GM19468 (cell line): ENCODE data around the gene GABARAPL2.
"Not testable (repeated sequence)": the region's sequence is repeated elsewhere in the genome, so short reads cannot be mapped to it uniquely, and the experiment has no call there.

Experiments used
- ATAC-seq: cut with Tn5 transposase; IDR thresholded peaks from one replicate; pipeline ENCODE4 v1.9.1; 2021; ENCODE audit warnings: mild to moderate bottlenecking, moderate library complexity, moderate number of reproducible peaks; ENCODE audit not compliant: unreplicated experiment; ENCODE audit errors: extremely low read depth

GABARAPL2 gene

DNA sequence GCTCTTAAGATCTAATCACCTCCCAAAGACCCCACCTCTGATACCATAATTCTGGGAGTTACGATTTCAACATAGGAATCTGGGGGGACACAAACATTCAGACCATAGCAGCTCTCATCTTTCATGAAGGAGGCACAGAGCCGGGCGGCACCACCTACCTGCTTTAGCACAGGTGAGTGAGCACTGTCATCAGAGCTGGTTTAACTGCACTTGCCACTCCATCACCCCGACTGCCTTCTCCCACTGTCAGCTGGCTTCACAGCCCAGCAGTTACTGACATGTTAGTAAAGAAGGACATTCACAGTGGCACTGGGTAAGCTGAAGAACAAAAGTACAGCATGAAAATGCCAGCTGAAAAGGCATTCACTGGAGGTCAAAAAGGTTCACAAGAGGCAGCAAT, 22.5 kb downstream of the GABARAPL2 start:
- no peak for ATAC-seq

DNA sequence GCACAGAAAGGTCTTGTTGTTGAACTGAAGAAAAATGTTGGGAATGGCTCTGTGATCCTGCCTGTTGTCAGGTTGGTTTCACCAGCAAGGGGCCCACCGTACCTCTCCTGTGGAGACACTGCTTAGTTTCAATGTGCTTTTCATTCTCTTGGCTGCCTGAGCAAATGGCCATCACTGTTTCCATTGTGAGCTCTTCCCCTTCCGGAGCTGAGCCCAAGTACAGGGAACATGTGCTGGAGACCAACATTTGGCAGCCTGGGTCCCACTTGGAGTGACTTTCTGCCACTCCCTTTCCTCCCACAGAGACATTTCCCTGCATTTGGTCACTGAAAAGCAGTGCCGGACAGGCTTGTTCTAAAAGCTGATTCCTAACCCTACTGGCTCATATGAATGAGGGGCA, 23.1 kb downstream of the GABARAPL2 start:
- no peak for ATAC-seq

DNA sequence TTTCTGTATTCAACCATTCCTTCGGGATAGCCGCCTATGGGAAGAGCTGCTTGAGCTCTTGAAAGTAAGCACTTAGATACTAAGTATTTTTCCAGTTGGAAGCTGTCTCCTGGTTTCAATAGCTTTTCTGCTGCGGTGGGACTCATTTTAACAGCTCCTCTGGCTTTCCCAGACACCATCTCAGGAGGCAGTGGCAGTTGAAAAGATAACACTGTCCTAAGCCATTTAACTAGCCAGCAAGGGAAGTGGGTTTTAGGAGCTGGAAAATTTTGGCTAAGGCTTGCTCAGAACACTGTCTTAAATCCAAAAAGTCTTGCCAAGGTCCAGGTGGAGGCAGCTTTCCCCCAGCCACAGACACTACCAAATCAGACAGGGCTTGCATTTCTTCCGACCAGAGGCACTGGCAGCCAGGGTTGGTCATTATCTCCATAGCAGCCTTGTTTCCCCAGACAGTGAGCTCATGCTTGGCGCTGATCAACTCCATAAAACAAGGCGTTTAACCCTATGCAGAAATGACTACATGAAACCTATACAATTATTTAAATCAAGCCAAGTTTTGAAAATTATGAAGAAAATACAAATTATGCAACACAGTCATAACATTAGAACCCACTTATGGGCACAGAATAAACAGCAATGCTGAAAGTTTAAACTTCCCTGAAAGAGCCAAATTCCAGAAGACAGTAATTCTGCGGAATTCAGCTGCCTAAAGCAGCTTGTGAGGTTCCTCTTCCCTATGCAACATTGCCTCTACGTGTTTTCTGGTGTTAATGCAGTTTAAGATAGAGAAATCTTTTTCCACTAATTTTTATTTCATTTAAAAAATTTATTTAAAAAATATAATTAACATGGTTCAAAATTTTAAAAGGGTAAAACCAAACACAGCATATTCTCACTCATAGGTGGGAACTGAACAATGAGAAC, 25.0 kb downstream of the GABARAPL2 start:
- ATAC-seq = no peak

DNA sequence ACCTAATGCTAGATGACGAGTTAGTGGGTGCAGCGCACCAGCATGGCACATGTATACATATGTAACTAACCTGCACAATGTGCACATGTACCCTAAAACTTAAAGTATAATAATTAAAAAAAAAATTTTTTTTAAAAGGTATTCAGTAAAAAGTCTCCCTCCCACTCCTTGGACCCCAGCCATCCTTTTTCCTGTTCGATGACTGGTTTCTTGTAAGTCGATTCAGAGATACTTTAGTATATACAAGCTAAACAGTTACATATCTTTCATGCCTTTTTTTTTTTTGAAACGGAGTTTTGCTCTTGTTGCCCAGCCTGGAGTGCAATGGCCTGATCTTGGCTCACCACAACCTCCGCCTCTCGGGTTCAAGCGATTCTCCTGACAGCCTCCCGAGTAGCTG, 25.7 kb downstream of the GABARAPL2 start:
- not testable (repeated sequence) for ATAC-seq

DNA sequence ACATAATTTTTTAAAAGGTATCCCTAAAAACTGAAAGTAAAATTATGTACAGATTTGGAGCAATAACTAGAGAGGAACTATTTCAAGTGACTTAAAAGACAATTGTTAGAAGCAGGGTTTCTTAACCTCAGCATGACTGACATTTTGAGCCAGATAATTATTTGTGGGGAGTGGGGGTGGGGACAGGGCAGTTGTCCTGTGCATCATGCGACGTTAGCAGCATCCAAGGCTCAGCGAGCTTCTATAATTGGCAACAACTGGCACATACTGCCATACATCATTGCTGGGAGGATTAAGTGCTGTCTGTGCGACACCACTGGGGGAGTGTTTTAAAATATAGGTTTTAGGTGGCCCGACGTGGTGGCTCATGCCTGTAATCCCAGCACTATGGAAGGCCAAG, 27.1 kb downstream of the GABARAPL2 start:
- ATAC-seq = no peak

DNA sequence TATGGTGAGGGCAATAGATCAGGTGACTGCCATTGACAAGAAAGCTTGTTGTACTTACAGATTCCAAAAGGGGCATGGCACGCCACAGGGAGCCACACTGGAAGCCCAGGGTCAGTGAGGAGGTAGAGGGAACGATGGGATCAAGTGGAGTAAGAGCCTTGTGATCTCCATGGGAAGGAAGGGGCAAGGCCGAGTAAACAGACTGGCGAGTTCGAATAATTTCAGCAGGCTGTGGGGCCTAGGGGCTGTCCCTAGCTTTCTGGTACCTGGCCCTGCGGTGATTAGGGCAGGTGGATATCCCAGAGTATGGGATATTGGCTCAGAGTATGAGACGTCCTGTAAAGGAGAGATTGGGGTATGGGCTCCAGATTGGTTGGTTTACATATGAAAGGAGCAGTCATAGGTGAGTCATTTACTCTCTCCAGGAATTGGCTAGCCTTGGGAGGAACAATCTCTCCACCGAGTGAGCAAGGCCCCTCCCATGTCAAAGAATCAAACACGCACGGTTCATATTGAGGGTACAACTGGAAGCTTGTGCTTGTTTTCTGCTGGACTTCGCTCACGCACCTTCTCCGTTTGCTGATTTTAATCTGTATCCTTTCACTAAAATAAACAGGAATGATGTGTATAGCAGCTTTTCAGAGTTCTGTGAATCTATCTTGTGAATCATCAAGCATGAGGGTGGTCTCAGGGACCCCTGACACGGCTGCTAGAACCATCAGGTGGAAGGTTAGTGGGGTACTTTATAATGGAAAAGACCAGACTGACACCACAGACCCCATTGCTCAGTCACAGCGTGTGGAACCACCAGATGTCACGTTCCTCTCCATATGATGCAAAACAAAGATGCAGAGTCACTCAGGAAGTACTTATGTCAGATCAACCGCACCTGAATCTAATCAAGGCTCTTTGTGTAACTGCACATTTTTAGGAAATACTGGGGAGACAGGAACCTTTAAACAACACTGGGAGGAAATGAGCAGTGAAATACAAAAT, 27.9 kb downstream of the GABARAPL2 start:
- ATAC-seq = no peak

DNA sequence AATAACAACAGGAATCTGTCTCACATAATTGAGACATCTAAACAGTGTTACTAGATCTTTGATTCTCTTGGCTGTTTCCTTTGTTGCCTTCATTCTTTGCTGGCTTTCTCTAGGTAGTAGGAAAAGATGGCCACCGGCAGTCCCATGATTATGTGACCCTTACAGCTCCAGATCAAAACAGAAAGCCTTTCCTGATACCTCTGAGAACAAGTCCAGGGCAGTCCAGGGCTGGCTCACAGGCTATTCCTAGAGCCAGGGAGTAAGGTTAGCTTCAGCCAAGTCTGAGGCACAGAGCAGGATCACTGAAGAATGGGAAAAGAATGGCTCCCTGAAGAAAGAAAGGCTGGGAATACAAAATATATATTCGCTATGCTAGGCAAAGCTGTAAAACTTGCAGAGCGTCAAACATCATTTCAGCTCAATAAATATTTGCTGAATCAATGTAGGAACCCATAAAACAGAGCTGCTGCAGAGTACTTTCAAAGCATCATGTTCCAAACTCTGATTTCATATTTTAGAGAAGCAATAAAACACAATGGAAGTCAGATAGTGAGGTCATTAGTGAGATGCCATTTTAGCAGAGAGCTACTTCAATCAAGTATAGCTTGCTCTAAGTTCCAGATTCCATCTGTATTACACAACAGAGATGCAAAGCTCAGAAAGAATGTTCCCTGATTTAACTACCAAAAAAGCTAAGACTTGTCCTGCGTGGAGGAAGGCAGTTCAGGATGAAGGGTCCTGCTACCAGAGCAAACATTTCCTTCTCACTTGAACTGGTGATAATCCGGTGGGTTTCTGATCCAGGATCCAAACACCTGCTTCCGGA, 33.5 kb downstream of the GABARAPL2 start:
- ATAC-seq = no peak

DNA sequence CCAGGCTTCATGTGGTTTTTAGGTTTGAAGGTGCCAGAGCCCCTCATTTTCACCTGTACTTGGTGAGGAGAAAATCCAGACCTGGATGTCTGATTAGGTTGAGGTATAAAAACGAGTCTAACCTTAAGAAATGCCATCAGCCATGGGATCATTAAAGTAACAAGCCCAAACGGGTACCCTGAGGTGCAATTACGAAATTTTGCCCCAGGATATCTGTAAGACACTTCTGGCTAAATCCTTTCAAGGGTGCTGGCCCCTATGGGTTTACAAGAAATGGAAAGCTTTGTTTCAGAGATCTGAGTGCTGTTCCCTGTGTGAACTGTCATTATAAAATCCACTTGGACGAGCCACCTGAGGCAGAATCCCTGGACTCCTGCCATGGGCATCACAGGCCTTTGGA, 37.1 kb downstream of the GABARAPL2 start:
- no peak for ATAC-seq

DNA sequence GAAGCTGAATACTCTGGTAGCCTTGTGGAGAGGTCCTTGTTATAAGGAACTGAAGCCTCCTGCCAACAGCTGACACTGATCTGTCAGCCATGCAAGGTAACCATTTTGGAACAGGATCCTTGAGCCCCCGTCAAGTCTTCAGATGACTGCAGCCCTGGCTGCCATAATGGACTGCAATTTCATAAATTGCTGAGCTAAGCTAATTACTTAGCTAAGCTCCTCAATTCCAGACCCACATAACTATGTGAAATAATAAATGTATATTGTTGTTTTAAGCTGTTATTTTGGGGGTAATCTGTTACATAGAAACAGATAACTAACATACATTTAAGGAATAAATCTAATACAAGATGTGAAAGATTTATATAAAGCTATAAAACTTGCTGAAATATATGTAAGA, 40.3 kb downstream of the GABARAPL2 start:
- ATAC-seq = no peak

DNA sequence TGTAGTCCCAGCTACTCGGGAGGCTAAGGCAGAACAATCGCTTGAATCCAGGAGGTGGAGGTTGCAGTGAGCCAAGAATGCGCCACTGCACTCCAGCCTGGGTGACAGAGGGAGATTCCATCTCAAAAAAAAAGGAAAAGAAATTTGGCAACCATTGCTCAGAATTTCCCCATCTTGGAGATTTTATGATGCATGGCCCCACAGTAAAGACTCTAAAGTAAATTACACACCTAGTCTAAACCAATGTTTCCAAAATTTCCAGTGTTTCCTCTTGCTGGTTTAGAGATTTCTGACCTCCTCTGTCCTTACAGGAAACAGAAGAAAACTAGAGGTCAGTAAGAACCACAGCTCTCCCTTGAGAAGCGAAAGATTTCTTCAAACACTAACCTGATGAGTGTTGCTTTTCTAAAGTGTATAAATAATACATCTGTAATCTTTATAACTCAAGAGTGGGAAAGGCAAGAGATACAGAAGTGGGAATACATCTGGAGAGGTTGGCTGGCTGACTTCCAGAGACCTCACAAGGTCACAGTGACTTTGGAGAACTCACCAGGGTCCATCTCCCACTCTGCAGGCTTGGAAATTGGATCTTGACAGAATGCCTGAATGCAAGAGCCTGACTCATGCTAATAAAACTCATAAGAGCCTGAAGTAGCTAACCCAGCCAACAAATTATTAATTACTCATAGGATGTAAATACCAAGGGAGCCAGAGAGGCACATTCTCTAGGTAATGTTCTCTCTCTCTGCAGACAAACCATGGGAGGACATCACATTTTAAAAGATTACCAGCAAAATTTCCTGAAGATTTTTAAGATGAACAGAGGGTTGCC, 48.1 kb downstream of the GABARAPL2 start:
- ATAC-seq = no peak

DNA sequence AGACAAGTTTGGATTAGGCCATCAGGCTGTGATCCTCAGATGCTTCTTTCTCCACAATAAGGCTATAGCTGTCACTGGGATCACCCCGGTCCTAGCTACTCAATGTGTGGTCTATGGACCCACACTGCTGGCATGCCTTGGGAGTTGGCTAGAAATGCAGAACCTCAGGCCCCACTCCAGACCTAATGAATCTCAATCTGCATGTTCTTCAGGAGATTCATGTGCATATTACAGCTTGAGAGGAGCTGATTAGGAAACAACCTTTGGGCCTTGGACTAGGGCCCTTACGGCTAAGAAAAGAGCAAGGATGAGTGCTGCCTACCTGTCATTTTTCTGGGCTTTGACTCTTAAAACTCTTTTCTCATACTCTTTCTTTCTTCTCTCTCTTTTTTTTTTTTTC, 49.4 kb downstream of the GABARAPL2 start:
- ATAC-seq = no peak

DNA sequence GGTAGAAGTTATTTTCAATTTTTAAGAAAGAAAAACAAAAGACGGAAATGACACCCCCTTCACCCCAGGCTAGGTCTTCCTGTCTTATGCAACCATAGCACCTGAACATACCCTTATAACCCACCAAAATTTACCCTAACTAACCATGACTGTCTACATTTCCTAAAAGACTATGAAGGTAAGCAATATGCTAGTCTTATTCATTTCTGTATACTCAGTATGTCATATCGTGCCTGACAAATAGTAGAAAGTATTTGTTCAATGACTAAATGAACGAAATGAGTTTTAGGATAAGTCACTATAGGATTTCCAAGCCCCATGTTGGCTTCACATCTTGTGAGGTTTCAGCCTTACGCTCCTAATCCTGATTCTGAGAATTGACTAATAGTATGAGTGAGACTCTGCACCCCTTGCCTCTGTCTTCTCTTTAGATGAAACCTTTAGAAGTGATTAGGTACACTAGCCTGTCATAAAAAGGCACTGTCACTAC, 50.4 kb downstream of the GABARAPL2 start:
- ATAC-seq = no peak

DNA sequence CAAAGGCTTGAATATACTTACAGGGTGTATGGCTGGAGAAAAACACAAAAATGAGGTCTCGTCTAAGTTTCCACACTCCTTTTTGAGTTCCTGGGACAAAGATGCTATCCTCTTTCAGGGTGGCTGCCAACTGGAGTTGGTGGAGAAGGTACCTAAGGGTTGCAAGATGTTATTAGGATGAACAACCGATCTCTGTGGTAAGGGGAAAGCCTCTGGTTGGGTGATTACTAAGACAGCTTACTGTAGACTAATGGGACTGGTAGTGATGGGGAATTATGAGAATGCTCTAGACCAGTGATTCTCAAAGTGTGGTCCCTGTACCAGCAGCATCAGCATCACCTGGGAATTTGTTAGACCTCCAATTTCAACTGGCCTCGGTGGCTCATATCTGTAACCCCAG, 50.9 kb downstream of the GABARAPL2 start:
- ATAC-seq = no peak

DNA sequence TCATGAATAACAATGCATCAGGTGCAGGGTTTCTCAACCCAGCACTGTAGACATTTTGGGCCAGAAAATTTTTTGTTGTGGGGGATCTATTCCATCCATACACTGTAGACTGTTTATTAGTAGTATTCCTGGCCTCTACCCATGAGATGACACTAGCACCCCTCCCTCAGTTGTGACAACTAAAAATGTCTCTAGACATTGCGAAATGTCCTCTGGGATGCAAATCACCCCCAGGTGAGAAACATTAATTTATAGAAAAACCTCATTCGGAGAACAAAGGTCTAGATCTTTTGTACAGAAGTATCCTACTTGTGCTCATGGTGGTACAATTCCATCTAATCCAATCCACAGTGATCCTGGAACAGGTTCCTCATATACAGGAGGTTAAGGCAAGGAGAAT, 52.6 kb downstream of the GABARAPL2 start:
- ATAC-seq = no peak

DNA sequence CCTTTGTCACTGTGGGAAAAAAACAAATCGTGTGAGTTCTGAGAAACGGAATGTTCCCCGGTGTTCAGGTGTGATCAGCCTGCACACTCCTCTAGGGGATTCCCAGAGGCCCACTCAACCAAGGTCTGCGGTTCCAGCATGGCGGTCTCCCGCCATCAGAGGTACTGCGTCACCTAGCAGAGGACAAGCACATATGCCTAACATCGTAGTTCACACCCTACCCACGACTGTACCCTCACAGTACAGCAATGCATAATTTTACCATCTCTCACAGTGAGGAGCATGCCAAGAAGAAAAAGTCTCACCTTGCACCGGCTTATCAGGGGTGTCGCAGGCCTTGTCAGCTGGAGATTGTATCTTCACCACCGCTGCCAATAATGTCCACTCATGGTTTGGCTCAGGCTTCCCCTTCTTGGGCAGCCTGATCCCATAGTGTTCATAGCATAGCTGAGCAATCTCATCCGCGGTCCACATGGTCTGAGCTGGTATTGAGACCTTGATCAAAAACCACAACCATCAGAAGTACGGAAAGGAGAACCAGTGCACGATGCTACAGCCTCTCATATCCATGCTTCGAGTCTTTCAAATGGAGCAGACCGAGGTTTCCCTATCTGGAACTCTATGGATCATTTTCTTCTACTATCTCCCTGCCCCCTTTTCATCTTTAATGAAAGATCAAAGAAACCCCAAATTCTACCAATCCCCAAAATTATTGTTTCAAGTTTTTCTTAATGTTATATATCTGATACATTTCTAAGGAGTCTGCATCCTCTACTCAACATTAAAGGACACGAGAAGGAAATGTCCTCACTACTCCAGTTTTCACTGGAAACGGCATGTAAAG, 54.4 kb downstream of the GABARAPL2 start:
- no peak for ATAC-seq

DNA sequence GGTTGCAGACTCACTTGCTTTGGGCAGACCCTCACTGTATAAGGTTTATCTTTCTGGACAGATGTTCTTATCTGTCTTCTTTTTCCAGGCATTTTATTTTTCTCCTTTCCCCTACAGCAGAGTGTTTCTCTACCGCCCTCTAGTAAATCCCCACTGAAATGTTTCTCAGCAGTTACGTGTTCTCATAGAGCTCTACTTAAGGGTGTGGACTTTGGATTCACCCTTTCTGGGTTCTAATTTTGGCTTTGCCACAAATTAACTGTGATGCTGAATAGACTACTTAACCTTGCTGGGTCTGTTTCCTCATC, 54.9 kb downstream of the GABARAPL2 start:
- ATAC-seq = no peak

DNA sequence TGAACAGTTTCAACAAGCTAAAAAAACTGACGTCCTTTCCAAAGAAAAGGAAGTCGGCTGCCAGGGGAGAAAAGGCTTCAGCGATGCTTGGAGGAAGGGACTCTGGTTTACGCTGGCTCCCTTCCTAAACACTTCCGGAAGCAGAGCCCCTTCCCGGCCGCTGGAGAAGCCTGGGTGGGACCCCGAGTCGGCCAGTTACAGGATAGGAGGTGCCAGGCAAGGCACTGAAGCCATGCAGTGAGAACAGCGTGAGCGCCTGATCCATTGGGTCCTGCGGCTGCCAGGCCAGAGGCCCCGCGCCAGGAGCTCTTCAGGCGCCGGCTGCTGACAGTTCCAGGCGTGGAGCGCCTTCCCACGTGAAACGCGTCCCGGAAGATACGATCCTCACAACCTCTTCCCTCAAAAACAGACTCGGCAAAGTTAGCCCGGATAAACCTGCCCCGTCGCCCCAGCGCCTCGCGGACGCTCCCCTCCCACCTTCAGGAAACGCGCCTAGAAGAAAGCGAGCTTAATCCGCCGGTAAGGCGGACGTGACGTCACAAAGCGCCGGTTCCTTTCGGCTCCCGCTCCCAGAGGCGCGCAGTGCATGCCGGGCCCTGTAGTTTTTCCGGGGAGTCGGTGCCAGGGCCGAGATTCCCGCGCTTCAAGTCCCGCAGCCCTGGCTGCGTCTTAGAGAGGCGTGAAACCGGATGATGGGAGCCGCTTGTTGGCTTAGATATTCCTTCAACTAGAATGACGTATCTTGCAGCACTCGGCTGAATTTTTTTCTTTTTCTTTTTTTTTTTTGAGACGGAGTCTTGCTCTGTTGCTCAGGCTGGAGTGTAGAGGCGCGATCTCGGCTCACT, 56.8 kb downstream of the GABARAPL2 start, which contains the start of gene ADAT1:
Gene ADAT1, minus strand, starts transcription at position 521 of the 845 bp plus-strand sequence. CDS start 2,482 bp downstream, outside the sequence.
- peak; percentile 94 for ATAC-seq
